Liver (tissue), 9 donors: ENCODE results near the gene TMEM43. TPM values are rescaled to one million over a fixed set of nuclear protein-coding genes. Genes with fewer than 3 reads are reported as not detected.

Experiments
- DNase-seq: peaks from one replicate; pipeline ENCODE4 v3.0.0-alpha.2; 2017; ENCODE audit warnings: low spot score
- H3K27ac ChIP-seq, 2 donors: one replicate each; pipeline ENCODE4 v1.7.0; 2013; ENCODE audit warnings: inconsistent platforms in 2 of 2, low read length in 2 of 2, control low read depth in 1 of 2, low read depth in 1 of 2, mild to moderate bottlenecking in 1 of 2
- H3K27me3 ChIP-seq, 4 donors: one replicate each; pipeline versions ENCODE4 v1.6.1 to v1.7.0; 2013; ENCODE audit warnings: low read length in 3 of 4, inconsistent platforms in 1 of 4, mild to moderate bottlenecking in 1 of 4, moderate library complexity in 1 of 4; ENCODE audit not compliant: control insufficient read depth in 4 of 4, insufficient read depth in 4 of 4
- H3K36me3 ChIP-seq, 4 donors: one replicate each; pipeline versions ENCODE4 v1.6.1 to v1.7.0; 2013; ENCODE audit warnings: low read length in 3 of 4, mild to moderate bottlenecking in 3 of 4, low read depth in 1 of 4, moderate library complexity in 1 of 4; ENCODE audit not compliant: control insufficient read depth in 4 of 4, insufficient read depth in 3 of 4
- H3K4me1 ChIP-seq, 4 donors: one replicate each; pipeline versions ENCODE4 v1.6.1 to v1.7.0; 2013; ENCODE audit warnings: low read length in 3 of 4, mild to moderate bottlenecking in 3 of 4, moderate library complexity in 1 of 4; ENCODE audit not compliant: control insufficient read depth in 4 of 4, insufficient read depth in 4 of 4
- H3K4me3 ChIP-seq, 3 donors: one replicate each; pipeline versions ENCODE4 v1.6.1 to v1.7.0; 2013; ENCODE audit warnings: low read length in 3 of 3, control low read depth in 1 of 3, low read depth in 1 of 3, mild to moderate bottlenecking in 1 of 3
- H3K9ac ChIP-seq, 2 donors: one replicate each; pipeline ENCODE4 v1.7.0; 2013; ENCODE audit warnings: low read length in 2 of 2, mild to moderate bottlenecking in 2 of 2, moderate library complexity in 2 of 2, control low read depth in 1 of 2, low read depth in 1 of 2
- H3K9me3 ChIP-seq, 4 donors: one replicate each; pipeline versions ENCODE4 v1.6.1 to v1.7.0; 2013; ENCODE audit warnings: low read length in 3 of 4; ENCODE audit not compliant: control insufficient read depth in 4 of 4
- ATF3 ChIP-seq: IDR thresholded peaks from 2 replicates; pipeline ENCODE4 v1.6.1; 2016; ENCODE audit warnings: antibody characterized with exemption
- CTCF ChIP-seq: fragments of 150-350 bp; IDR thresholded peaks from 2 replicates; pipeline ENCODE4 v1.5.1; 2017; ENCODE audit warnings: improper control_type of control experiment, low read depth, low read length; ENCODE audit not compliant: missing input control
- EGR1 ChIP-seq, 2 donors: IDR thresholded peaks; 2 replicates each; pipeline ENCODE4 v1.6.1; 2016 to 2018; ENCODE audit warnings: antibody characterized with exemption in 2 of 2, low read depth in 2 of 2
- FOXA1 ChIP-seq: IDR thresholded peaks from 2 replicates; pipeline ENCODE4 v1.6.1; 2016; ENCODE audit warnings: antibody characterized with exemption
- FOXA2 ChIP-seq: IDR thresholded peaks from 2 replicates; pipeline ENCODE4 v1.6.1; 2016; ENCODE audit warnings: antibody characterized with exemption
- GABPA ChIP-seq, 2 donors: IDR thresholded peaks in 1 of 2; conservative IDR thresholded peaks in 1 of 2; 2 replicates each; pipeline ENCODE4 v1.6.1; 2016; ENCODE audit warnings: antibody characterized with exemption in 2 of 2, mild to moderate bottlenecking in 1 of 2, moderate library complexity in 1 of 2
- HNF4A ChIP-seq, 2 donors: conservative IDR thresholded peaks; 2 replicates each; pipeline ENCODE4 v1.6.1; 2016; ENCODE audit warnings: antibody characterized with exemption in 2 of 2, mild to moderate bottlenecking in 2 of 2
- HNF4G ChIP-seq: IDR thresholded peaks from 2 replicates; pipeline ENCODE4 v1.6.1; 2016; ENCODE audit warnings: antibody characterized with exemption
- JUND ChIP-seq, 2 donors: IDR thresholded peaks; 2 replicates each; pipeline ENCODE4 v1.6.1; 2016; ENCODE audit warnings: antibody characterized with exemption in 2 of 2
- MAX ChIP-seq: IDR thresholded peaks from 2 replicates; pipeline ENCODE4 v1.6.1; 2016; ENCODE audit warnings: antibody characterized with exemption
- NR2F2 ChIP-seq: IDR thresholded peaks from 2 replicates; pipeline ENCODE4 v1.6.1; 2016; ENCODE audit warnings: antibody characterized with exemption
- RAD21 ChIP-seq, 2 donors: IDR thresholded peaks; 2 replicates each; pipeline ENCODE4 v1.6.1; 2016; ENCODE audit warnings: antibody characterized with exemption in 2 of 2, mild to moderate bottlenecking in 2 of 2
- REST ChIP-seq: IDR thresholded peaks from 2 replicates; pipeline ENCODE4 v1.6.1; 2016; ENCODE audit warnings: antibody characterized with exemption, mild to moderate bottlenecking
- RXRA ChIP-seq, 2 donors: IDR thresholded peaks; 2 replicates each; pipeline ENCODE4 v1.6.1; 2017 to 2018; ENCODE audit warnings: antibody characterized with exemption in 2 of 2, mild to moderate bottlenecking in 1 of 2
- SP1 ChIP-seq: IDR thresholded peaks from 2 replicates; pipeline ENCODE4 v1.6.1; 2018; ENCODE audit warnings: antibody characterized with exemption, mild to moderate bottlenecking
- TAF1 ChIP-seq: conservative IDR thresholded peaks from 2 replicates; pipeline ENCODE4 v1.6.1; 2016; ENCODE audit warnings: antibody characterized with exemption, mild to moderate bottlenecking
- YY1 ChIP-seq: IDR thresholded peaks from 2 replicates; pipeline ENCODE4 v1.6.1; 2016; ENCODE audit warnings: antibody characterized with exemption, mild to moderate bottlenecking
- ZBTB33 ChIP-seq: IDR thresholded peaks from 2 replicates; pipeline ENCODE4 v1.6.1; 2016; ENCODE audit warnings: antibody characterized with exemption
- WGBS: extraction: QIAGEN DNeasy Blood & Tissue Kit; methylation state at CpG from one replicate; pipeline ENCODE4 v1.1.7; 2013; 5-methylcytosine and 5-hydroxymethylcytosine counted together
- polyA plus RNA-seq, 2 donors: library from polyadenylated mRNA; stranded (reverse) in 1 of 2; unstranded in 1 of 2; fragments of 200-250 nt in 1 of 2; fragments of >200 nt in 1 of 2; fragmentation: Nextera tagmentation in 1 of 2; extraction: Ambion mirVana in 1 of 2; gene quantifications; one replicate each; pipeline versions ENCODE4 v1.2.1 to v1.2.3, GENCODE V29; 2013 to 2015
- total RNA-seq, 2 donors: library from RNA; depleted of rRNA; stranded (reverse); fragments of >200 nt; gene quantifications; one replicate each; pipeline ENCODE4 v1.2.3, GENCODE V29; 2014
- donor health status: healthy.
- donor health status: healthy.
- donor health status: healthy.
- donor health status: healthy.
- donor health status: healthy.

The TMEM43 gene
- total and polyA plus RNA-seq, 4 donors, result 7.4 to 15.1 (median 13.5) TPM

- TF ChIP-seq SP1, result no peak
- TF ChIP-seq HNF4A (conservative IDR thresholded peaks at IDR 0.05), result peak; percentile 28 to 39
- no peak for TF ChIP-seq EGR1 (IDR thresholded peaks at IDR 0.05; ENCODE audit: low read depth in 2 of 2)
- no peak for TF ChIP-seq ATF3
- no peak for TF ChIP-seq FOXA1
- no peak for TF ChIP-seq YY1
- TF ChIP-seq FOXA2, result no peak
- peak; percentile 62 for TF ChIP-seq NR2F2
- no peak for TF ChIP-seq CTCF
- no peak for TF ChIP-seq RAD21 (IDR thresholded peaks at IDR 0.05)
- TF ChIP-seq TAF1, result no peak
- TF ChIP-seq ZBTB33, result no peak
- TF ChIP-seq MAX, result peak; percentile 78
- no peak for TF ChIP-seq HNF4G
- TF ChIP-seq JUND (IDR thresholded peaks at IDR 0.05), result no peak
- TF ChIP-seq GABPA (IDR thresholded peaks at IDR 0.05 in 1 of 2, conservative IDR thresholded peaks at IDR 0.05 in 1 of 2), result peak in 1 of 2 donors; percentile 73
- TF ChIP-seq REST, result no peak
- peak; percentile 20 to 28 for TF ChIP-seq RXRA (IDR thresholded peaks at IDR 0.05)
- Histone ChIP-seq H3K4me1 (peaks cover 19 to 43% (median 30%) of the 10 kb centered on the region in 4 donors), H3K27me3 (no peaks in the 10 kb centered on the region), H3K27ac (peak overlapping the region; percentile 89 to 94), H3K4me3 (peak overlapping the region; percentile 82 to 87 (median 86)), H3K36me3 (peaks cover 0 to 5% (median 0%) of the 10 kb centered on the region in 4 donors), H3K9me3 (no peaks in the 10 kb centered on the region), H3K9ac (peak overlapping the region; percentile 43 to 83)
- DNase-seq, result no peak
- under 1% methylated on average over 37 of the region's 37 CpGs for WGBS
Measured at GRCh38 chr3:14124223-14124614, 633 bp upstream of the TMEM43 start.
